ENCODE measurements around the gene ATP13A3.

The ATP13A3 gene

GRCh38 chr3:194465920-194466570 lies 20.8 kb downstream of the ATP13A3 start:
- TF ChIP-seq, protein P1, sequence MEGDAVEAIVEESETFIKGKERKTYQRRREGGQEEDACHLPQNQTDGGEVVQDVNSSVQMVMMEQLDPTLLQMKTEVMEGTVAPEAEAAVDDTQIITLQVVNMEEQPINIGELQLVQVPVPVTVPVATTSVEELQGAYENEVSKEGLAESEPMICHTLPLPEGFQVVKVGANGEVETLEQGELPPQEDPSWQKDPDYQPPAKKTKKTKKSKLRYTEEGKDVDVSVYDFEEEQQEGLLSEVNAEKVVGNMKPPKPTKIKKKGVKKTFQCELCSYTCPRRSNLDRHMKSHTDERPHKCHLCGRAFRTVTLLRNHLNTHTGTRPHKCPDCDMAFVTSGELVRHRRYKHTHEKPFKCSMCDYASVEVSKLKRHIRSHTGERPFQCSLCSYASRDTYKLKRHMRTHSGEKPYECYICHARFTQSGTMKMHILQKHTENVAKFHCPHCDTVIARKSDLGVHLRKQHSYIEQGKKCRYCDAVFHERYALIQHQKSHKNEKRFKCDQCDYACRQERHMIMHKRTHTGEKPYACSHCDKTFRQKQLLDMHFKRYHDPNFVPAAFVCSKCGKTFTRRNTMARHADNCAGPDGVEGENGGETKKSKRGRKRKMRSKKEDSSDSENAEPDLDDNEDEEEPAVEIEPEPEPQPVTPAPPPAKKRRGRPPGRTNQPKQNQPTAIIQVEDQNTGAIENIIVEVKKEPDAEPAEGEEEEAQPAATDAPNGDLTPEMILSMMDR (IDR thresholded peaks at IDR 0.05) = no peak

GRCh38 chr3:194465246-194465645 lies 21.6 kb downstream of the ATP13A3 start:
- TF ChIP-seq, protein P1 (IDR thresholded peaks at IDR 0.05) = no peak

DNA sequence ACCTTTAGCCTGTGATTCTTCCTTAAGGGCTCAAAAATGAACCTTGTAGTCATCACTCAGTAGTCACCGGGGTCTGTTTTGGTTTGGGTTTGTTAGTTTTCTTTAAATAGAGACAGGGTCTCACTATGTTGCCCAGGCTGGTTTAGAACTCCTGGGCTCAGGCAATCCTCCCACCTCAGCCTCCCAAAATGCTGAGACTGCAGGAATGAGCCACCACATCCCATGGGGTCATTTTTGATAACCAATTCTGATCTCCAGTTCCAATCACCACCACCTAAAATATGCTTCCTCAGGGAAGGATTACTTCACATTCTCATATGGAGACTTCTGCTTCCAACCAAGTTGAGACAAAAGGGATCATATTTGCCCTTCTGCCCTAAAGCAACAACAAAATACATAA lies 22.1 kb downstream of the ATP13A3 start:
- TF ChIP-seq, protein P1 (IDR thresholded peaks at IDR 0.05) = no peak

- TF ChIP-seq, protein P1 (IDR thresholded peaks at IDR 0.05) = no peak
Observed at GRCh38 chr3:194462936-194463335, 23.9 kb downstream of the ATP13A3 start.

DNA sequence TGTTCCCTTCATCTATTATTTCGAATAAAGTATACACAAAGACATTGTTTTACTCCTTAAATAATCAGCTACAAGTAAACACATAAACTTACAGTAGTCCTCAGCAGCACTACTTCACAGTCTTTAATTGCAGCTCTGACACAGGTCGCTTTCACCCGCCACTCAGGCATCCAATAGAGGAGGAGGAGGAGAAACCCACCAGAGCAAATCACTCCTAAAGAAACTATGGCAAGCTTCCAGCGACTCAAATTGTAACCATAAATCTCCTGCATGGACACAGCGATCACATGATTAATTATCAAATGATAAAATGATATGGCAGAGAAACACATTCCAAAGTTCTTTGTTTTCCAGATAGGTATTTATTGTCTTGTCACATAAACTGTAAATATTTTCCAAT lies 26.2 kb downstream of the ATP13A3 start:
- TF ChIP-seq, protein P1 (IDR thresholded peaks at IDR 0.05) = no peak

DNA sequence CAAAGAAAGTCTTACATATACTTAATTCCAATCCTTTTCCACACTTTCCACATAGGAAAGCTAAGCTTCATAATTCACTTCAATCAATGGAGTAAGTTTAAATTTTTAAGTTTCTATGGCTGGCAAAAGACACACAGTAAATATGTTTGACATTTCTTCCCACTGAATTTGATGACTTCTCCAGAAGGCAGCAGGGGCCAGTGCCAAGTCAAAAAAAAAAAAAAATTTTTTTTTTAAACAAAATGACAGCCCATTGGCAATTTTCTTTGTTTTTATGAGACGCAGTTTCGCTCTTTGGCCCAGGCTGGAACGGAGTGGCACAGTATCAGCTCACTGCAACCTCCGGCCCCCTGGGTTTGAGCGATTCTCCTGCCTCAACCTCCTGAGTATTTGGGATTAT lies 28.7 kb downstream of the ATP13A3 start:
- TF ChIP-seq, protein P1 (IDR thresholded peaks at IDR 0.05) = no peak

DNA sequence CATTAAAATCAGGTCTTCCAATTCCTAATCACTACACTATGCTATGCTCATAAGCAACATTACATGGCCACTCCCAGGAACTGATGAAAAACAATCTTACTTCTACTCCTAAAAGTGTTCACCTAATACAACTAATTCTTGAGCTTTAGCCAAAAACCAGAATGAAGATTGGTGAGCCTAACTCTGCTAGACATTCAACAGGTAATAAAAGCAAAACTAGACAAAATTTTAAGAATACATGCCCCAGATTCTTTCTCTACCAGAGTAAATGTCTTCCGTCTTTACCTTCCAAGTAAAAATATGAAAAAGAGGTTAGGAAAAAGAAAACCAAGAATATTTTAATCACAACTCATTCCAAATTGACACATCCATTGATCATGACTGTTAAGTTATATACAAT lies 31.3 kb downstream of the ATP13A3 start:
- TF ChIP-seq, protein P1 (IDR thresholded peaks at IDR 0.05) = no peak

DNA sequence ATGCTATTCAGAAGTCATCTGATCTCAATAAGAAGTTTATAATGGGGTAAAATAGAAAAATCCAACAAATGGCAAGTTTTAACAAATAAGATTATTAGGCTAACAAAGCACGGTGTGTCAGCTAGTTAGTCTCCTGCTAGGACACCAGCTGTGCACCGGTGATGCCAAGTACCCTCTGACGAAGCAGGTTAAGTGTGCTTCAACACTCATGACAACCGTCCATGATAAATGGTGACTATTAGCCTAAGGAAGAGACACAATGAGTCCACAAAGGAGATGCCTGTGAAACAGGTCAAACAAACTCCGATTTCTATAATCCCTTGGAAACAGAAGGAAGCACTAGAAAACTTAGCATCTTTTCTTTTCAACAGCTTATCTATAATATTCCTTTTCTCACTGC lies 36.5 kb downstream of the ATP13A3 start:
- TF ChIP-seq, protein P1 (IDR thresholded peaks at IDR 0.05) = no peak

Data from LNCAP (cell line).